Stimulated activated naive CD8-positive, alpha-beta T cell treated with anti-CD3 and anti-CD28 coated beads, Interleukin-15, amount 100 ng/mL, for 72 hours (primary cell): ENCODE results near the gene C11orf71.

ENCODE experiments used
- ATAC-seq: fragments of 150-1000 bp; cut with Tn5 transposase; 2 replicates; pipeline ENCODE4 v1.10.0; 2021; ENCODE audit warnings: mild to moderate bottlenecking, moderate library complexity
- DNase-seq, 2 donors: peaks; one replicate each; pipeline ENCODE4 v3.0.0; 2021 to 2022
- H3K27ac Mint-ChIP-seq, 2 donors: one replicate each; pipeline ENCODE4 v1.8.0; 2022; ENCODE audit warnings: mild to moderate bottlenecking in 2 of 2, mixed read lengths in 2 of 2, moderate library complexity in 2 of 2
- H3K27me3 Mint-ChIP-seq: one replicate; pipeline ENCODE4 v1.8.0; 2022; ENCODE audit warnings: mixed read lengths
- H3K4me1 Mint-ChIP-seq: one replicate; pipeline ENCODE4 v1.8.0; 2022; ENCODE audit warnings: mild to moderate bottlenecking, mixed read lengths
- H3K4me3 Mint-ChIP-seq, 2 donors: one replicate each; pipeline ENCODE4 v1.8.0; 2022; ENCODE audit warnings: mild to moderate bottlenecking in 2 of 2, mixed read lengths in 2 of 2, moderate library complexity in 1 of 2
- H3K9me3 Mint-ChIP-seq, 2 donors: one replicate each; pipeline ENCODE4 v1.8.0; 2022; ENCODE audit warnings: mixed read lengths in 2 of 2

The C11orf71 gene, protein sequence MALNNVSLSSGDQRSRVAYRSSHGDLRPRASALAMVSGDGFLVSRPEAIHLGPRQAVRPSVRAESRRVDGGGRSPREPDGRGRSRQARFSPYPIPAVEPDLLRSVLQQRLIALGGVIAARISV

GRCh38 chr11:114400216-114400914 lies at the start of gene C11orf71, which contains the start of gene RBM7:
Gene C11orf71, minus strand, starts transcription at chr11:114400511. Its CDS starts 180 bp downstream, at chr11:114400331.
Gene RBM7, plus strand, starts transcription at chr11:114400666. Its CDS starts 6 bp downstream, at chr11:114400672.
- no peaks in the 10 kb centered on the region for H3K9me3 Mint-ChIP-seq
- H3K4me3 Mint-ChIP-seq: peak within 1 kb of the TSS; percentile 86 to 96
- peak; percentile 96 to 98 for DNase-seq
- ATAC-seq: peak; percentile 97
- H3K4me1 Mint-ChIP-seq: peaks cover 57% of the 10 kb centered on the region
- peak within 1 kb of the TSS; percentile 98 to 99 for H3K27ac Mint-ChIP-seq
- no peaks in the 10 kb centered on the region for H3K27me3 Mint-ChIP-seq

GRCh38 chr11:114449845-114450244 lies 49.5 kb upstream of the C11orf71 start:
- no peak overlapping the region for H3K27ac Mint-ChIP-seq
- H3K4me3 Mint-ChIP-seq: no peak overlapping the region
- H3K4me1 Mint-ChIP-seq: no peaks in the 10 kb centered on the region
- no peaks in the 10 kb centered on the region for H3K9me3 Mint-ChIP-seq
- DNase-seq (no peak), ATAC-seq (no peak)
- no peaks in the 10 kb centered on the region for H3K27me3 Mint-ChIP-seq

- no peaks in the 10 kb centered on the region for H3K4me1 Mint-ChIP-seq
- DNase-seq (no peak), ATAC-seq (no peak)
- no peaks in the 10 kb centered on the region for H3K27me3 Mint-ChIP-seq
- H3K9me3 Mint-ChIP-seq: no peaks in the 10 kb centered on the region
- H3K4me3 Mint-ChIP-seq: no peak overlapping the region
- no peak overlapping the region for H3K27ac Mint-ChIP-seq
Measured at GRCh38 chr11:114448749-114449482, 48.6 kb upstream of the C11orf71 start.

DNA sequence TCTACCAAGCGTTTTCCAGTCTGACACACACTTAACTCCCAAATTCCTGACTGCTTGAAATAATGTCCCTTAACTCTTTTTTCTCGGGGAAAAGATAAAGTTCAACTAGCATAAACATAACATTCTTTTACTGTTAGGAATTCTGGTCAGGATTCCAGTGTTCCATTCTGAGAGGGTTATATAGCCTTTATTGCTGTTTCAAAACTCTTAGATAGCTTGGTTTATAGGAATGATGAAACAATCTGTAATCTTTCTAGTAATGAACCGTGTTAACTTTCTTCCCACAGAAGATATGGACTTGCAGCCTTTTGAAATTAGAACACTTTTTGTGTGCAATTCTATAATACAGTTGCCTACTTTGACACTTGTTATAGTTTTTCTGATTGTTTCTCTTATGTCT lies 47.6 kb upstream of the C11orf71 start:
- H3K4me3 Mint-ChIP-seq: no peak overlapping the region
- H3K27ac Mint-ChIP-seq: peak overlapping the region in 1 of 2 donors; percentile 19
- no peaks in the 10 kb centered on the region for H3K27me3 Mint-ChIP-seq
- H3K9me3 Mint-ChIP-seq: no peaks in the 10 kb centered on the region
- ATAC-seq (no peak), DNase-seq (no peak)
- no peaks in the 10 kb centered on the region for H3K4me1 Mint-ChIP-seq

DNA sequence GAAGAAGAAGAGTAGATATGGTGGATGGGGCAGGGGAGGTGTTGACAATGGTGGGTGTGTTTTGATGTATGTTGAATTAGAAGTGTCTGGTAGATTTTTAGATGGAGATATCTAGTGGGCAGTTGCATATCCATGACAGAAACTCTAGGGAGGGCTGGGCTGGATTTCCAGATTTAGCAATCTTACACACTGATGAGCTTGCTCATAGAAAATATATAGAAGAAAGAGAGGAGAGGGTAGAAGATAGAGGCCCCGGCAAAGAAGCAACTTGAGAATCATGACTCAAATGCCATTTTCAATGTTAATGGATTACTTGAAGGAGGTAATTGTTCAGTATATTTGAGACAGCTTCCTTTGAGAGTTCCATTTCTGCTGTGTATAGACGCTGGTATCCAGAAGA lies 47.1 kb upstream of the C11orf71 start:
- H3K27ac Mint-ChIP-seq: peak overlapping the region; percentile 30 to 87
- H3K27me3 Mint-ChIP-seq: no peaks in the 10 kb centered on the region
- ATAC-seq: no peak
- no peaks in the 10 kb centered on the region for H3K4me1 Mint-ChIP-seq
- no peaks in the 10 kb centered on the region for H3K9me3 Mint-ChIP-seq
- H3K4me3 Mint-ChIP-seq: no peak overlapping the region
- no peak for DNase-seq

DNA sequence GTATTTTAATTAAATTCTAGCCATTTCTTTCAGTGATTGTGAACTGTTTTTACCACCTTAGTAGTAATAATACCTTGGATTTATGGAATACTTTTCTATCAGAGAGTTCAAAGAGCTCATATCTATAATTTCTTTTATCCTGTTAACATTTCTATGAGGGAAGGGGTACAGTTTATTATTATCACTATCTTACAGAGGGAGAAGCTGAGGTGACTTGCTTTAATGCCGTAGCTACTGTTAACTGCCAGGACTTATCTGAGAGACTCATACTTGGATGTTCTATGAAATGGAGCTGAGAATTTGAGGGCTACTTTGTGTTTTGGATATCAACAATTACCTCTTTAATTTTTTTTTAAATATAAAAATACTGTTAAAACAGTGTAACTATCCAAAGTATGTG lies 42.2 kb upstream of the C11orf71 start:
- Mint-ChIP-seq H3K9me3 (no peaks in the 10 kb centered on the region), H3K4me1 (peaks cover 27% of the 10 kb centered on the region), H3K4me3 (no peak overlapping the region), H3K27ac (no peak overlapping the region), H3K27me3 (no peaks in the 10 kb centered on the region)
- no peak for DNase-seq
- no peak for ATAC-seq

DNA sequence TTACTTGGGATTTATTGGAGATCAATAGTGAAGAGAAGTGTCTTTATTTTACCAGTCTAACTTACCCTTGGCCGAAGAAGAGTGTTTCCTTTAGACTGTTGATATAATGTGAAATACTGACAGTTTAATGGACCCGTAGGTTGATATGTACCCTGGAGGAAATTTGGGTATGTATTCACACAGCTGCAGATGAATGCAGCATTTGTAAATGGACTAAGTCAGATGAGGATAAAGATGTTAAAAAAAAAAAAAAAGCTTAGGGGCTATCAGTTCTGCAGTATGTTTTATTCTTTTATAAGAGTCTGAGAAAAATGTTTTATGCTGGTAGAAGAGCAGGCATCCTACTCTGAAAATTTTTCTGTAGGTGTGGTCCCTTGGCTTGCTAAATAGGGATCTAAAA lies 41.6 kb upstream of the C11orf71 start:
- Mint-ChIP-seq H3K9me3 (no peaks in the 10 kb centered on the region), H3K27ac (no peak overlapping the region), H3K4me3 (no peak overlapping the region), H3K4me1 (peaks cover 27% of the 10 kb centered on the region), H3K27me3 (no peaks in the 10 kb centered on the region)
- DNase-seq: no peak
- ATAC-seq: no peak

GRCh38 chr11:114440971-114441763 lies 40.9 kb upstream of the C11orf71 start:
- ATAC-seq (no peak), DNase-seq (no peak)
- H3K27me3 Mint-ChIP-seq: no peaks in the 10 kb centered on the region
- peak overlapping the region in 1 of 2 donors; percentile 79 for H3K27ac Mint-ChIP-seq
- H3K9me3 Mint-ChIP-seq: no peaks in the 10 kb centered on the region
- H3K4me3 Mint-ChIP-seq: peak overlapping the region in 1 of 2 donors; percentile 41
- H3K4me1 Mint-ChIP-seq: peaks cover 27% of the 10 kb centered on the region

- ATAC-seq: no peak
- no peaks in the 10 kb centered on the region for H3K27me3 Mint-ChIP-seq
- peak overlapping the region; percentile 87 to 96 for H3K27ac Mint-ChIP-seq
Measured at GRCh38 chr11:114440121-114440860, 40.0 kb upstream of the C11orf71 start.

DNA sequence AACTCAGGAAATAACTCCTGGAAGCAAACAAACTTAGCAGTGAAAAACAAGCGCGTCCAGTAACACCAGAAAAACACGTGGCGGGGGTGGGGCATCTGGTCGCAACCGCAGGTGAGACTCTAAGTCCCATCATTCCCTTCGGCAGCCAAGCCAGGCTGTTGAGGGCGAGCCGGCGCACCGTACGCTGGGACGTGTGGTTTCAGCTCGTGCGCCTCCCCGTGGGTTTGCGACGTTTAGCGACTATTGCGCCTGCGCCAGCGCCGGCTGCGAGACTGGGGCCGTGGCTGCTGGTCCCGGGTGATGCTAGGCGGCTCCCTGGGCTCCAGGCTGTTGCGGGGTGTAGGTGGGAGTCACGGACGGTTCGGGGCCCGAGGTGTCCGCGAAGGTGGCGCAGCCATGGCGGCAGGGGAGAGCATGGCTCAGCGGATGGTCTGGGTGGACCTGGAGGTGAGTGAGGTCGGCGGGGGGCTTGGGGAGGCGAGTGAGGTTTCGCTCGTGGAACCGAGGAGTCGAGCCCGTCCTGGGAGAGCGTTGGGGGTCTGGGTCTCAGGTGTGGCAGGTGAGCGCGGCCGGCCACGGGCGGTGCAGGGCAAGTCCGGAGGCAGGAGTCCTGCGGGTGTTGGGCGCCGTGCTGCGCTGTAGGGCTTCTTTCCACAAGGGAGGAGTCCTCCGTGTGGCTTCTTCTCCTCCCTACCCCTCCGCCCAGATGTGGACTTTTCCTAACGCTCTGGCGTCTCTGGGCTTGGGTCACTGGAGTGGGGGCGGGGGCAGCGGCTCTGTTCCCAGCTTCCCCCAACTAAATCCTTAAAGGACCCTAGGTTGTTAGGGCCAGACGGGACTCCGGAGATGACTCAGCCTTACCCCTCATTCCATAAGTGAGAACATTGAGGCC lies 39.2 kb upstream of the C11orf71 start, which contains the start of gene REXO2:
TSS of gene REXO2 (plus strand) at position 239 of the 892 bp plus-strand sequence. CDS start at position 301, 62 bp downstream.
- Mint-ChIP-seq H3K9me3 (no peaks in the 10 kb centered on the region), H3K4me1 (peaks cover 27% of the 10 kb centered on the region), H3K27ac (peak within 1 kb of the TSS; percentile 87 to 96), H3K27me3 (no peaks in the 10 kb centered on the region), H3K4me3 (peak within 1 kb of the TSS; percentile 95 to 97)
- peak; percentile 88 to 93 for DNase-seq
- ATAC-seq: peak; percentile 96

More at GRCh38 chr11:114440121-114440860, 40.0 kb upstream of the C11orf71 start:
- Mint-ChIP-seq H3K4me1 (peaks cover 27% of the 10 kb centered on the region), H3K9me3 (no peaks in the 10 kb centered on the region), H3K4me3 (peak overlapping the region; percentile 95 to 97)
- DNase-seq: no peak

GRCh38 chr11:114438303-114438702 lies 38.0 kb upstream of the C11orf71 start:
- no peaks in the 10 kb centered on the region for H3K9me3 Mint-ChIP-seq
- DNase-seq (no peak), ATAC-seq (no peak)
- peaks cover 27% of the 10 kb centered on the region for H3K4me1 Mint-ChIP-seq
- no peaks in the 10 kb centered on the region for H3K27me3 Mint-ChIP-seq
- H3K27ac Mint-ChIP-seq: no peak overlapping the region
- no peak overlapping the region for H3K4me3 Mint-ChIP-seq

DNA sequence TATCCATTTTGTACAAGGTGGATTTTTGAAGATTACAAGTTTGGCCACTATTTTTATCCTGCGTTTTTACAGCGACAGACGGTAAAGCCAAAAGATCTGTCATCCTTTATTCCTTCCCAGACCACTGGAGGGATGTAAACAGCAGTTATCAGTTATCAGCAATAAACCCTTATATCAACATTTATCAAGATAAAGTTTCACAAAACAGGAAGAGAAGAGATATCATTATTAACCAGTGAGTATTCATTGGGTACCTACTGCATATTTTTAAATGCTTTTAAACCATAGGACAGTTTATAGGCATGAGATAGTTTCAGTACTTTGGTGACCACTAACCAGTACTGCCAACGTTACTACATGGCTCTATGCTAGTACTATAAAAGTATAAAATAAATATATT lies 33.1 kb upstream of the C11orf71 start:
- Mint-ChIP-seq H3K27ac (no peak overlapping the region), H3K27me3 (no peaks in the 10 kb centered on the region), H3K4me3 (no peak overlapping the region), H3K4me1 (peaks cover 5% of the 10 kb centered on the region), H3K9me3 (no peaks in the 10 kb centered on the region)
- DNase-seq: no peak
- ATAC-seq: no peak

GRCh38 chr11:114432893-114433292 lies 32.6 kb upstream of the C11orf71 start:
- Mint-ChIP-seq H3K27ac (no peak overlapping the region), H3K9me3 (no peaks in the 10 kb centered on the region), H3K4me3 (no peak overlapping the region), H3K4me1 (peaks cover 5% of the 10 kb centered on the region), H3K27me3 (no peaks in the 10 kb centered on the region)
- no peak for DNase-seq
- no peak for ATAC-seq

- peak; percentile 69 for ATAC-seq
- Mint-ChIP-seq H3K4me3 (no peak overlapping the region), H3K4me1 (peaks cover 5% of the 10 kb centered on the region), H3K9me3 (no peaks in the 10 kb centered on the region), H3K27me3 (no peaks in the 10 kb centered on the region), H3K27ac (no peak overlapping the region)
- DNase-seq: no peak
Measured at GRCh38 chr11:114430290-114430689, 30.0 kb upstream of the C11orf71 start.
